DOHH2 (cell line): ENCODE data around the gene CCDC15.

Experiments
- CTCF ChIP-seq: fragments of 200-600 bp; sonication (generic); IDR thresholded peaks from one replicate; pipeline ENCODE4 v1.5.1; 2014; ENCODE audit warnings: antibody characterized with exemption, mild to moderate bottlenecking, low read depth, low read length; ENCODE audit not compliant: poor library complexity, severe bottlenecking
- EZH2phosphoT487 ChIP-seq: fragments of 200-600 bp; sonication (generic); IDR thresholded peaks from 2 replicates; pipeline ENCODE4 v1.6.1; 2017; ENCODE audit warnings: borderline replicate concordance, mild to moderate bottlenecking, antibody characterized with exemption, low read length, moderate library complexity, mixed read lengths

GRCh38 chr11:125081098-125081798 lies 127.2 kb downstream of the CCDC15 start:
- TF ChIP-seq CTCF, result no peak
- TF ChIP-seq EZH2phosphoT487, result no peak
